ENCODE results near the gene RNF38. TPM values are rescaled to one million over a fixed set of nuclear protein-coding genes. Genes with fewer than 3 reads are reported as not detected.
"Not testable (repeated sequence)": the region's sequence is repeated elsewhere in the genome, so short reads cannot be mapped to it uniquely, and the experiment has no call there.

RNF38 gene
- total RNA-seq, 1 donor = 12.7 TPM

- Histone ChIP-seq H3K4me3 (ENCODE audit: insufficient read depth, low read length) (no peak overlapping the region), H3K4me1 (ENCODE audit: insufficient read depth, low read length) (no peaks in the 10 kb centered on the region), H3K4me2 (ENCODE audit: insufficient read depth, low read length) (no peak overlapping the region), H3K27me3 (ENCODE audit: insufficient read depth, low read length) (no peaks in the 10 kb centered on the region), H2AFZ (ENCODE audit: low read length) (no peak overlapping the region), H3K27ac (ENCODE audit: low read depth, low read length) (no peak overlapping the region), H3K79me2 (ENCODE audit: insufficient read depth, low read length) (peaks cover 21% of the 10 kb centered on the region), H3K9me3 (ENCODE audit: low read depth, low read length) (no peaks in the 10 kb centered on the region), H4K20me1 (ENCODE audit: insufficient read depth, low read length) (no peaks in the 10 kb centered on the region), H3K36me3 (ENCODE audit: insufficient read depth, low read length) (no peaks in the 10 kb centered on the region)
- DNase-seq (ENCODE audit: insufficient read length, low spot score, missing footprints) = no peak
- TF ChIP-seq CTCF (IDR thresholded peaks at IDR 0.05; ENCODE audit: extremely low read depth, low read depth, low read length) = no peak
Observed at GRCh38 chr9:36423206-36423605, 23.1 kb upstream of the RNF38 start.

GRCh38 chr9:36416890-36417289 is 16.8 kb upstream of the RNF38 start:
- H3K9me3 ChIP-seq (ENCODE audit: low read depth, low read length) = no peaks in the 10 kb centered on the region
- no peaks in the 10 kb centered on the region for H3K36me3 ChIP-seq (ENCODE audit: insufficient read depth, low read length)
- H3K27me3 ChIP-seq (ENCODE audit: insufficient read depth, low read length) = no peaks in the 10 kb centered on the region
- no peak overlapping the region for H3K27ac ChIP-seq (ENCODE audit: low read depth, low read length)
- no peak overlapping the region for H3K4me2 ChIP-seq (ENCODE audit: insufficient read depth, low read length)
- no peak overlapping the region for H3K4me3 ChIP-seq (ENCODE audit: insufficient read depth, low read length)
- no peak overlapping the region for H2AFZ ChIP-seq (ENCODE audit: low read length)
- peaks cover 3% of the 10 kb centered on the region for H4K20me1 ChIP-seq (ENCODE audit: insufficient read depth, low read length)
- no peak for TF ChIP-seq CTCF (IDR thresholded peaks at IDR 0.05; ENCODE audit: extremely low read depth, low read depth, low read length)
- DNase-seq (ENCODE audit: insufficient read length, low spot score, missing footprints) = no peak
- H3K4me1 ChIP-seq (ENCODE audit: insufficient read depth, low read length) = no peaks in the 10 kb centered on the region
- peaks cover 6% of the 10 kb centered on the region for H3K79me2 ChIP-seq (ENCODE audit: insufficient read depth, low read length)

- no peaks in the 10 kb centered on the region for H3K4me1 ChIP-seq (ENCODE audit: insufficient read depth, low read length)
- H3K9me3 ChIP-seq (ENCODE audit: low read depth, low read length) = no peaks in the 10 kb centered on the region
- H3K27me3 ChIP-seq (ENCODE audit: insufficient read depth, low read length) = no peaks in the 10 kb centered on the region
- no peak overlapping the region for H3K4me2 ChIP-seq (ENCODE audit: insufficient read depth, low read length)
- peaks cover 3% of the 10 kb centered on the region for H4K20me1 ChIP-seq (ENCODE audit: insufficient read depth, low read length)
- H2AFZ ChIP-seq (ENCODE audit: low read length) = no peak overlapping the region
- H3K27ac ChIP-seq (ENCODE audit: low read depth, low read length) = no peak overlapping the region
- TF ChIP-seq CTCF (IDR thresholded peaks at IDR 0.05; ENCODE audit: extremely low read depth, low read depth, low read length) = no peak
- H3K36me3 ChIP-seq (ENCODE audit: insufficient read depth, low read length) = no peaks in the 10 kb centered on the region
- DNase-seq (ENCODE audit: insufficient read length, low spot score, missing footprints) = no peak
- H3K4me3 ChIP-seq (ENCODE audit: insufficient read depth, low read length) = no peak overlapping the region
- peaks cover 6% of the 10 kb centered on the region for H3K79me2 ChIP-seq (ENCODE audit: insufficient read depth, low read length)
Observed at GRCh38 chr9:36415822-36416525, 15.9 kb upstream of the RNF38 start.

GRCh38 chr9:36411410-36411809 is 11.3 kb upstream of the RNF38 start:
- not testable (repeated sequence) for H3K36me3 ChIP-seq (ENCODE audit: insufficient read depth, low read length); H3K4me2 ChIP-seq (ENCODE audit: insufficient read depth, low read length); H3K4me1 ChIP-seq (ENCODE audit: insufficient read depth, low read length); H3K27me3 ChIP-seq (ENCODE audit: insufficient read depth, low read length); H4K20me1 ChIP-seq (ENCODE audit: insufficient read depth, low read length); H3K27ac ChIP-seq (ENCODE audit: low read depth, low read length); DNase-seq (ENCODE audit: insufficient read length, low spot score, missing footprints); H2AFZ ChIP-seq (ENCODE audit: low read length); H3K4me3 ChIP-seq (ENCODE audit: insufficient read depth, low read length); H3K9me3 ChIP-seq (ENCODE audit: low read depth, low read length)
- peaks cover 11% of the 10 kb centered on the region for H3K79me2 ChIP-seq (ENCODE audit: insufficient read depth, low read length)

GRCh38 chr9:36409076-36409475 is 9.0 kb upstream of the RNF38 start:
- peaks cover 11% of the 10 kb centered on the region for H4K20me1 ChIP-seq (ENCODE audit: insufficient read depth, low read length)
- H3K79me2 ChIP-seq (ENCODE audit: insufficient read depth, low read length) = peaks cover 18% of the 10 kb centered on the region
- not testable (repeated sequence) for H3K4me1 ChIP-seq (ENCODE audit: insufficient read depth, low read length); H3K4me3 ChIP-seq (ENCODE audit: insufficient read depth, low read length); DNase-seq (ENCODE audit: insufficient read length, low spot score, missing footprints); H3K27me3 ChIP-seq (ENCODE audit: insufficient read depth, low read length); H3K4me2 ChIP-seq (ENCODE audit: insufficient read depth, low read length); H2AFZ ChIP-seq (ENCODE audit: low read length); H3K27ac ChIP-seq (ENCODE audit: low read depth, low read length); H3K9me3 ChIP-seq (ENCODE audit: low read depth, low read length); H3K36me3 ChIP-seq (ENCODE audit: insufficient read depth, low read length)

Data from osteoblast (primary cell).